Ishikawa (cell line): Measurements from ENCODE around the gene ARID1B.

ENCODE experiments used
- CEBPB ChIP-seq: IDR thresholded peaks from 2 replicates; pipeline ENCODE4 v1.6.1; 2012
- CREB1 ChIP-seq: IDR thresholded peaks from 2 replicates; pipeline ENCODE4 v1.6.1; 2012; ENCODE audit warnings: low read depth
- EGR1 ChIP-seq: IDR thresholded peaks from 2 replicates; pipeline ENCODE4 v1.6.1; 2012
- EP300 ChIP-seq: IDR thresholded peaks from 2 replicates; pipeline ENCODE4 v1.6.1; 2012; ENCODE audit warnings: borderline replicate concordance
- FOXM1 ChIP-seq: IDR thresholded peaks from 2 replicates; pipeline ENCODE4 v1.6.1; 2012; ENCODE audit warnings: low read depth, borderline replicate concordance
- RAD21 ChIP-seq: IDR thresholded peaks from 2 replicates; pipeline ENCODE4 v1.6.1; 2012; ENCODE audit warnings: low read depth
- TAF1 ChIP-seq: IDR thresholded peaks from 2 replicates; pipeline ENCODE4 v1.6.1; 2012; ENCODE audit warnings: low read depth, mild to moderate bottlenecking
- TCF12 ChIP-seq: IDR thresholded peaks from 2 replicates; pipeline ENCODE4 v1.6.1; 2012; ENCODE audit warnings: low read depth
- YY1 ChIP-seq: IDR thresholded peaks from 2 replicates; pipeline ENCODE4 v1.6.1; 2012; ENCODE audit warnings: low read depth
- ZBTB7A ChIP-seq: IDR thresholded peaks from 2 replicates; pipeline ENCODE4 v1.6.1; 2012; ENCODE audit warnings: low read depth
- TF ChIP-seq, protein P1 (sequence below): IDR thresholded peaks from 2 replicates; pipeline ENCODE4 v1.6.1; 2012; ENCODE audit warnings: low read depth, mild to moderate bottlenecking
- TF ChIP-seq, protein P2 (sequence below): IDR thresholded peaks from 2 replicates; pipeline ENCODE4 v1.6.1; 2012
- TF ChIP-seq, protein P3 (sequence below): IDR thresholded peaks from 2 replicates; pipeline ENCODE4 v1.6.1; 2012

DNA sequence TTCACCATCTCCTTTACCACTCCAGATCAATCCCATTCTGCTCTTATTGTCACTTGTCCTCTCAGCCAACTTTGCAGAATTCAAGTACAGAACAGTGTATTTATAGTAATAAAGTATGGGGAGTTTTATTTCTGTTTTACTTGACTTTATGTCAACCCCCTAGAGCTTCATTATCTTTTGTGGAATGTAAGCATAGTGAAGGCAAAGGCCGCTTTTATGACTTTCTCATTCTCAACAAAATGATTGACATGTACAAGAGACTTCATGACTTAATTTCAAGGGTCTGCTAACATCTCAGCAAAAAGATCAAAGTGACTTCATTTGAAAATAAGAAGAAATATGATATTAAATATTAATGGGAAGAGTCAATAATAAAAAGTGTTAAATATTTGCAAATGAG, 28.7 kb upstream of the ARID1B start:
- TF ChIP-seq TAF1: no peak
- TF ChIP-seq RAD21: no peak
- TF ChIP-seq YY1: no peak
- TF ChIP-seq, protein P1, sequence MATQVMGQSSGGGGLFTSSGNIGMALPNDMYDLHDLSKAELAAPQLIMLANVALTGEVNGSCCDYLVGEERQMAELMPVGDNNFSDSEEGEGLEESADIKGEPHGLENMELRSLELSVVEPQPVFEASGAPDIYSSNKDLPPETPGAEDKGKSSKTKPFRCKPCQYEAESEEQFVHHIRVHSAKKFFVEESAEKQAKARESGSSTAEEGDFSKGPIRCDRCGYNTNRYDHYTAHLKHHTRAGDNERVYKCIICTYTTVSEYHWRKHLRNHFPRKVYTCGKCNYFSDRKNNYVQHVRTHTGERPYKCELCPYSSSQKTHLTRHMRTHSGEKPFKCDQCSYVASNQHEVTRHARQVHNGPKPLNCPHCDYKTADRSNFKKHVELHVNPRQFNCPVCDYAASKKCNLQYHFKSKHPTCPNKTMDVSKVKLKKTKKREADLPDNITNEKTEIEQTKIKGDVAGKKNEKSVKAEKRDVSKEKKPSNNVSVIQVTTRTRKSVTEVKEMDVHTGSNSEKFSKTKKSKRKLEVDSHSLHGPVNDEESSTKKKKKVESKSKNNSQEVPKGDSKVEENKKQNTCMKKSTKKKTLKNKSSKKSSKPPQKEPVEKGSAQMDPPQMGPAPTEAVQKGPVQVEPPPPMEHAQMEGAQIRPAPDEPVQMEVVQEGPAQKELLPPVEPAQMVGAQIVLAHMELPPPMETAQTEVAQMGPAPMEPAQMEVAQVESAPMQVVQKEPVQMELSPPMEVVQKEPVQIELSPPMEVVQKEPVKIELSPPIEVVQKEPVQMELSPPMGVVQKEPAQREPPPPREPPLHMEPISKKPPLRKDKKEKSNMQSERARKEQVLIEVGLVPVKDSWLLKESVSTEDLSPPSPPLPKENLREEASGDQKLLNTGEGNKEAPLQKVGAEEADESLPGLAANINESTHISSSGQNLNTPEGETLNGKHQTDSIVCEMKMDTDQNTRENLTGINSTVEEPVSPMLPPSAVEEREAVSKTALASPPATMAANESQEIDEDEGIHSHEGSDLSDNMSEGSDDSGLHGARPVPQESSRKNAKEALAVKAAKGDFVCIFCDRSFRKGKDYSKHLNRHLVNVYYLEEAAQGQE: no peak
- TF ChIP-seq, protein P2, sequence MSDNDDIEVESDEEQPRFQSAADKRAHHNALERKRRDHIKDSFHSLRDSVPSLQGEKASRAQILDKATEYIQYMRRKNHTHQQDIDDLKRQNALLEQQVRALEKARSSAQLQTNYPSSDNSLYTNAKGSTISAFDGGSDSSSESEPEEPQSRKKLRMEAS: no peak
- TF ChIP-seq CREB1: no peak
- no peak for TF ChIP-seq EP300
- TF ChIP-seq TCF12: no peak
- no peak for TF ChIP-seq CEBPB
- no peak for TF ChIP-seq EGR1
- TF ChIP-seq, protein P3, sequence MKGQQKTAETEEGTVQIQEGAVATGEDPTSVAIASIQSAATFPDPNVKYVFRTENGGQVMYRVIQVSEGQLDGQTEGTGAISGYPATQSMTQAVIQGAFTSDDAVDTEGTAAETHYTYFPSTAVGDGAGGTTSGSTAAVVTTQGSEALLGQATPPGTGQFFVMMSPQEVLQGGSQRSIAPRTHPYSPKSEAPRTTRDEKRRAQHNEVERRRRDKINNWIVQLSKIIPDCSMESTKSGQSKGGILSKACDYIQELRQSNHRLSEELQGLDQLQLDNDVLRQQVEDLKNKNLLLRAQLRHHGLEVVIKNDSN: no peak
- no peak for TF ChIP-seq FOXM1
- TF ChIP-seq ZBTB7A: no peak
